Renal cortex interstitium (tissue), 11 donors: ENCODE data around the gene IDUA. TPM values are rescaled to one million over a fixed set of nuclear protein-coding genes. Genes with fewer than 3 reads are reported as not detected.
"Not testable (repeated sequence)": the region's sequence is repeated elsewhere in the genome, so short reads cannot be mapped to it uniquely, and the experiment has no call there.

Experiments used
- DNase-seq, 11 donors: peaks; one replicate each; pipeline ENCODE4 v3.0.0-alpha.2; 2013; ENCODE audit warnings: low read depth in 9 of 11, low spot score in 4 of 11; ENCODE audit errors: extremely low read depth in 1 of 11
- polyA plus RNA-seq, 3 donors: library from polyadenylated mRNA; unstranded; fragments of 120-200 nt; gene quantifications; one replicate each; pipeline ENCODE4 v1.2.1, GENCODE V29; 2013; ENCODE audit not compliant: insufficient read length in 3 of 3

The IDUA gene
- polyA plus RNA-seq, 3 donors: 11.5 to 19.0 (median 17.4) TPM

DNA sequence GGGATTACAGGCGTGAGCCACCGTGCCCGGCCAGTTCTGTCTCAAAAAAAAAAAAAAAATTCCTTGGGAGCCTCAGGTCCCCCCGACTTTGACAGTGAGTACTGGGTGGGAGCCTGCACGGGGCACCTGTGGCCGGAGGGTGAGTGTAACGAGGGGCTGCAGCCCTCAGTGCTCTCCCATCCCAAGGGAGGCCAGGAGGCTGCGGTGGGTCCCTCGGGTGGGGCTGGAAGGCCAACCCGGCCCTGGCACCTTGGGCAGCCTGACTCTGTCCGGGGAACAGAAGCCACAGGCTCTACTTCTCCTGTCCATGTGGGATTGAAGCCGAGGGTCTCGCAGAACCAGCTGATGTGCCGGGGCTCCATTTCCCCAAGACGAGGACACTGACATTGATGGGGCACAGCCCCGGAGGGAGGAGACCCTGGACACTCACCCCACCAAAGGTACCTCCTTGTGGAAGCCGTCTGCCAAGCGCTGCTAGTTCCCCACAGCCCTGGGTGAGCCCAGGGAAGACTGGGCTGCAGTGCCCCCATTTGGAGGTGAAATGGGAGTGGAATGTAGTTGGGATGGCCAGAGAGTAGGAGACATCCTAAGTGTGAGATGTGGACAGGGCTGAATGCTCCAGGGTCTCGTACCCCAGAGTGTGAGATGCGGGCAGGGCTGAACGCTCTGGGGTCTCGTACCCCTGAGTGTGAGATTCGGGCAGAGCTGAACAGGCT is 8.6 kb downstream of the IDUA start:
- no peak for DNase-seq

GRCh38 chr4:996030-996996 is 9.5 kb downstream of the IDUA start:
- no peak for DNase-seq

DNA sequence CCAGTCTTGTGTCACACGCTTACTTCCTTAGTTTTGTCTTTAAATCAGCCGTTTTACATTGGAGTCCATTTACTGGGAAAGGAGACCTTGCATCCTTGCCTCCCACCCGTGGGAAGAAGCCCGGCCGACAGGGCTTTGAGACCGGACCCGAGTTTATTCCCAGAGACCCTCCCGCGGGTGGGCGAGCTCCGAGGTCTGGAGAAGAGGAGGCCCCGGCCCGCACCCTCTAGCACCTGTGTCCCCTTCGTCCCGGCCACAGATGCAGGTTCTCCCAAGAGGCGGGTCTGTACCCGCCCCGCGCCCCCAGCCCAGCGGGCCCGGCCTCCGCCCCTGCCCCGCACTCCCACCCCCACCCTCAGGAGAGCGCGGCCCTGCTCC is 10.1 kb downstream of the IDUA start:
- DNase-seq: no peak

- no peak for DNase-seq
Observed at GRCh38 chr4:997375-998071, 10.7 kb downstream of the IDUA start.

DNA sequence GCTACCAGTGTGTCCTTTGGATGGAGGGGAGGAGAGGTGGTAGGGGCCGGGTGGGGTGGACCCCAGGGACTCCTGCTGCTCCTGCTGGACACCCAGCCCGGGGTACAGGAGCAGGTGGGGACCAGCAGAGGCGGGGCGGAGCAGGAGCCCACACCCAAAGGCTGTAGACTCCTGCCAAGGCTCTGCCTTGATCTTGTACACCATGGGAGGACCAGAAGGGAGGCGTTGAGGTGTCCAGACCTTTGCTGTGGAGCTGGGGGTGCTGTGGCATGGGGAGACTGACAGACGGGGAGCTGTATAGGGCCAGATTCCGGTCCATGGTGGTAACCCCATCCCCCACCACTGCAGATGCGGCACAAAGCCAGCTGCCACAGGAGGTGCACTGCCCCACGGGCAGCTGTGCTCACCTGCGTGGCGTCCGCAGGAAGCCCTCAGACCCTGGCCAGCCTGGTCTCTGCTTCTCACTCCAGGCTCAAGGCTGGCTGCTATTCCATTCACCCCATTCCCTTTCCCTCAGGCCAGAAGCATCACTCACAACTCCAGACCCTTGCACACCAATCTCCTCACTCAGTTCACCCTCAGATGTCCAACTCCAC is 11.3 kb downstream of the IDUA start:
- no peak for DNase-seq

DNA sequence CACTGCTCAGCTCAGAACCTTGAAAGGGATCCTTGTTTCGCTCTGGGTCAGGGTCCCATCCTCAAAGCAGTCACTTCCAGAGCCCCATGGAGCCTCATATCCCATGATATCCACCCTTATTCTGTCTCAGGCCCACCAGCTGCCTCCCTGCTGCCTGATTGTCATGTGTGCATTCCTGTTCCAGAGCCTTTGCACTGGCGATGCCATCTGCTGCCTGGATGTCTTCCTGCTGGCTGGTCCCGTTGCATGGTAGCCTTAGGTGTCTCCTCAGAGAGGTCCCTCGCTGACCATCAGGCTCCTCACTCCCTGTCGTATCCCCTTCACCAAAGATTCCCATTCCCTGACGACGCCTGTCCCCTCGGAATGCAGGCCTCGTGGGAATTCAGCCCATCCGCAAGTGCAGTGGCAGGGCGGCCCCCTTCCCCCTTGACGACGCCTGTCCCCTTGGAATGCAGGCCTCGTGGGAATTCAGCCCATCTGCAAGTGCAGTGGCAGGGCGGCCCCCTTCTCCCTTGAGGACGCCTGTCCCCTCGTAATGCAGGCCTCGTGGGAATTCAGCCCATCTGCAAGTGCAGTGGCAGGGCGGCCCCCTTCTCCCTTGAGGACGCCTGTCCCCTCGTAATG is 12.5 kb downstream of the IDUA start:
- DNase-seq: not testable (repeated sequence)

DNA sequence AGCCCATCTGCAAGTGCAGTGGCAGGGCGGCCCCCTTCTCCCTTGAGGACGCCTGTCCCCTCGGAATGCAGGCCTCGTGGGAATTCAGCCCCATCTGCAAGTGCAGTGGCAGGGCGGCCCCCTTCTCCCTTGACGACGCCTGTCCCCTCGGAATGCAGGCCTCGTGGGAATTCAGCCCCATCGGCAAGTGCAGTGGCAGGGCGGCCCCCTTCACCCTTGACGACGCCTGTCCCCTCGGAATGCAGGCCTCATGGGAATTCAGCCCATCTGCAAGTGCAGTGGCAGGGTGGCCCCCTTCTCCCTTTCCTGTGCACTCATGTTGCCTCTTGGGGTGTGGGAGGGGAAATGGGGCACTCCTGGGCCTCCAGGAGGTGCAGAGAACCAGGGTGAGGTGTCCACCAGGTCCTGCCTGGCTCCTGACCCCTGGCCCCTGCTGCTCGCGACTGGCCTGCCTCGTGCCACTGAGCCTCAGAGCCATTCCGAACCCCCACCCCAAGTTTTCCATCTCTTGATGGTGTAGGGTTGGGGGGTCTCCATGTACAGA is 13.1 kb downstream of the IDUA start:
- no peak for DNase-seq

DNA sequence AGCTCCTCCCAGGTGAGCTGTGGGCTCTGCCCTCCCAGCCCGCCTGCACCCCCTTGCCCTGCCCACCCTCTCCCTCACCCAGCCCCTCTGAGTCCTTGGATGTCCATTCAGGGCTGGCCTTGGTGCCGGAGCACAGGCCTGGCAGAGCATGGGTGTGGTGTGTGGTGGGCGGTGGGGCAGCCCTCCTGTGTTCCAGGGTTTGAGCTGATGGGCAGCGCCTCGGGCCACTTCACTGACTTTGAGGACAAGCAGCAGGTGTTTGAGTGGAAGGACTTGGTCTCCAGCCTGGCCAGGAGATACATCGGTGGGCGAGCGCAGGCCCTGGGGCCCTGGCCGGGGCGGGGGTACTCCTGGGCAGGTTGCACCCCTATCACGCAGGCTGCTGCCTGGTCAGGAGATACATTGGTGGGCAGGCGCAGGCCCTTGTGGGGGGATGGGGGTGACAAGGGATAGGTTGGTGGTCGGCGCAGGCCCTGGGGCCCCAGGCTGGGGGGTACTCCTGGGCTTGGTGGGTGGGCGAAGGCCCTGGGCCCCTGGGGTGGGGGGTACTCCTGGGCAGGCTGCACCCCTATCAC is 13.9 kb downstream of the IDUA start:
- no peak for DNase-seq

- DNase-seq: no peak
Observed at GRCh38 chr4:1001561-1002130, 14.8 kb downstream of the IDUA start.

DNA sequence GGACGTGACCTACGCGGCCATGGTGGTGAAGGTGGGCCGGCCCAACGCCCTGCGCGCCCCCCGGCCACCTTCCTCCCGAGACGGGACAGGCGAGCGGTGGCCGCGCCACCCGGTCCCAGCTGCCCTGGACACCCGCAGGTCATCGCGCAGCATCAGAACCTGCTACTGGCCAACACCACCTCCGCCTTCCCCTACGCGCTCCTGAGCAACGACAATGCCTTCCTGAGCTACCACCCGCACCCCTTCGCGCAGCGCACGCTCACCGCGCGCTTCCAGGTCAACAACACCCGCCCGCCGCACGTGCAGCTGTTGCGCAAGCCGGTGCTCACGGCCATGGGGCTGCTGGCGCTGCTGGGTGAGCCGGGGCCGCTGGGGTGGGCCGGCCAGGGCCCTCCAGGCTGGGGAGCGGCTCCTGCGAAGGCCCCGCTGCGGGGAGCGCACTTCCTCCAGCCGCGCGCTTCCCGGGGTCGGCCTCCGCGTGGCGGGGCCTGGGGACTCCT is 15.3 kb downstream of the IDUA start:
- DNase-seq: no peak

GRCh38 chr4:1002631-1003251 is 15.9 kb downstream of the IDUA start:
- DNase-seq: no peak

- DNase-seq: no peak
Observed at GRCh38 chr4:1003271-1004070, 16.6 kb downstream of the IDUA start.

- DNase-seq: no peak
Observed at GRCh38 chr4:1004071-1004418, 17.2 kb downstream of the IDUA start.

DNA sequence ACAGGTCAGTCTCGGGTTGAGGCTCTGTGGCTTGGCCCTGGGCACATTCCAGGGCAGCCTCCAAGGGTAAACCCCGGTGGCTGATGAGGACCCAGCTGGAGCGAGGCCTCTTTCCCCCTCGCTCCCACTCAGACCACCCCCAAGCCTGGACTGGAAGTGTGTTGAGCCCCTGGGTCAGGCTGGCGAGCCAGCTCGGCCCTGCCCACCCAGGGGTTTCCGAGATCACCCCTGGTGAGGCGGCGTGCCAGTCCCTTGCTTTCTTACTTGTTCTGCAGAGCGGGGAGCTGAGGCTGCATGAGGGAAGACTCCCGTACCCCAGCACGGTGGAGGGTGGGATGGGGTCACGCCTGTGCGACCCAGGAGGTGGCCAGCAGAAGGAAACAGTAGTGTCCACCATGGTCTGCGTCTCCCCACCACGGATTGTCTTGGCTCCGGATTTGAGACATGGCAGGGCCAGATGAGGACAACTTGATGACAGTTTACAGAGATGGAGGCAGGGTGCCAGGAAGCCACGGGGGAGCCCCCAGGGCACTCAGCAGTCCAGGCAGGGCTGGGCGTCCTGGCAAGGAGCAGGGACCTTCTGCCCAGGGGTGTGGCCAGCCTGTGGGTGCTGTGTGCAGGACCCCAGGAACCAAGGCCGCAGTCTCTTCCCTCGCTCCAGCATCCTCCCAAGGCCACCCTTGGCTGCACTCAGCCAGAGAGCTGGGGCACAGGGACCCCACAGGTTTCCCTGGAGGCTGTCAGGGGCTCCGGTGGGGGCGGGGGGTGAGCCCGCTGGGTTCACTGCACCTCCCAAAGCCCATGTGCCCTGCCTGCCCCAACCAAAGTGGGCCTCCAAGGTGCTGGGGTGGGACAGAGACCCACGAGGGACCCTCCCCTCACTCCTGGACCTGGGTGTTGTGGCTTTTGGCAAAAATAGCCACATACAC is 18.0 kb downstream of the IDUA start:
- no peak for DNase-seq

DNA sequence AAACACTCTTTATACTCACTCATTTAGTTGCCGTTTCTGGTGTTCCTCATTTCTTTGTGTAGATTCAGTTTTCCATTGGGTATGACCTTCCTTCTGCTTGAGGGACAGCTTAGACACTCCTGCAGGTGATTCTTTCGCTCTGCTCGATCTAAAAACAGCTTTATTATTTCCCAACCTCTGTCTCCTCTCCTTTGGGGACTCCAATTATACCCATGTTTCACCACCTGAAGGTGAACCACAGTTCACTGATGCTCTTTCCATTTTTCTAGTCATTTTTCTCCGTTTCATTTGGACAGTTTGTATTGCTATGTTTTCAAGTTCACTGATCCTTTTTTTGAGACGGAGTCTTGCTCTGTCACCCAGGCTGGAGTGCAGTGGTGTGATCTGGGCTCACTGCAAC is 20.0 kb downstream of the IDUA start:
- no peak for DNase-seq
